ENCODE data around the gene CCSER2. TPM values are rescaled to one million over a fixed set of nuclear protein-coding genes. Genes with fewer than 3 reads are reported as not detected.
"Not testable (repeated sequence)": the region's sequence is repeated elsewhere in the genome, so short reads cannot be mapped to it uniquely, and the experiment has no call there.

The CCSER2 gene
- polyA plus RNA-seq, 1 donor (not counting 4 experiments of a cell fraction or from before 2014, with no cell fraction given): 26.7 TPM

DNA sequence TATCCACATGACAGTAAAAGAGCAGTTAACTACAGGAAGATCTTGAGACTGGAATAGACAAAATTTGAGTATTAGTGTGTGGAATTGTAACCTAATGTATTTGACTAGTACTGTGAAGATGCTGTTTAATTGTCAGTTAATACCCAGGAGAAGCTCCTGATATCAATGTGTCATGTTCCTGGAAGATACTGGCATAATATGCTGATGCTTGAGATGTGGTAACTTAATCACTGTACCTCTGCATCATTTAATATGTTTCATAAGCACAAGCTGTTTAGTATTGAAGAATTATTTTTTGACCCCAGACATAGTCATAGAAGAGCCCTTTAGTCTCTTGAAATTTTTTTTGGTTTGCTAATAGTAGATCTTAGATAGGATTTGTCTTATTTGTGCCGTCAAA is 15.4 kb downstream of the CCSER2 start:
- TF ChIP-seq CTCF (optimal IDR thresholded peaks at IDR 0.05 in 1 of 3, IDR thresholded peaks at IDR 0.05 in 1 of 3, conservative IDR thresholded peaks at IDR 0.05 in 1 of 3; ENCODE audit: extremely low read depth in 1 of 3, insufficient read depth in 2 of 3, low read length in 3 of 3) (no peak), EZH2 (IDR thresholded peaks at IDR 0.05; ENCODE audit: low read length) (no peak)
- H3K9me1 ChIP-seq (ENCODE audit: control insufficient read depth, extremely low read depth, insufficient read depth, low read length): no peaks in the 10 kb centered on the region
- H3K36me3 ChIP-seq (ENCODE audit: control insufficient read depth in 2 of 2, extremely low read depth in 1 of 2, insufficient read depth in 2 of 2, low read length in 2 of 2): no peaks in the 10 kb centered on the region
- no peak overlapping the region for H3K9ac ChIP-seq (ENCODE audit: control insufficient read depth, extremely low read depth, insufficient read depth, low read length)
- no peak overlapping the region for H2AFZ ChIP-seq (ENCODE audit: control insufficient read depth, low read length)
- H3K27ac ChIP-seq (ENCODE audit: control insufficient read depth, insufficient read depth, low read length): no peak overlapping the region
- DNase-seq (ENCODE audit: low read depth, low spot score): no peak
- H3K27me3 ChIP-seq (ENCODE audit: control insufficient read depth, extremely low read depth, insufficient read depth, low read length): no peaks in the 10 kb centered on the region
- dilution Hi-C loops (cut with MboI; ENCODE audit: extremely low pct_ligation_motif_present, low sequenced_read_pairs): no loop called here
- FAIRE-seq: no peak
- H3K4me1 ChIP-seq (ENCODE audit: control insufficient read depth, extremely low read depth, insufficient read depth, low read length): peaks cover 7% of the 10 kb centered on the region
- H3K79me2 ChIP-seq (ENCODE audit: control insufficient read depth, insufficient read depth, low read length): peaks cover 68% of the 10 kb centered on the region
- no peak overlapping the region for H3K4me2 ChIP-seq (ENCODE audit: control insufficient read depth, extremely low read depth, insufficient read depth, low read depth, low read length)
- no peak overlapping the region for H3K4me3 ChIP-seq (ENCODE audit: control insufficient read depth in 2 of 3, extremely low read depth in 1 of 3, insufficient read depth in 2 of 3, low read depth in 1 of 3, low read length in 3 of 3)
- no peaks in the 10 kb centered on the region for H3K9me3 ChIP-seq (ENCODE audit: control insufficient read depth, low read depth, low read length)
- peaks cover 5% of the 10 kb centered on the region for H4K20me1 ChIP-seq (ENCODE audit: control insufficient read depth, extremely low read depth, insufficient read depth, low read length)

GRCh38 chr10:84344526-84344925 is 16.1 kb downstream of the CCSER2 start:
- FAIRE-seq: no peak
- Histone ChIP-seq H3K9ac (ENCODE audit: control insufficient read depth, extremely low read depth, insufficient read depth, low read length) (no peak overlapping the region), H3K4me2 (ENCODE audit: control insufficient read depth, extremely low read depth, insufficient read depth, low read depth, low read length) (no peak overlapping the region), H4K20me1 (ENCODE audit: control insufficient read depth, extremely low read depth, insufficient read depth, low read length) (peaks cover 5% of the 10 kb centered on the region), H3K79me2 (ENCODE audit: control insufficient read depth, insufficient read depth, low read length) (peaks cover 67% of the 10 kb centered on the region), H2AFZ (ENCODE audit: control insufficient read depth, low read length) (no peak overlapping the region), H3K9me3 (ENCODE audit: control insufficient read depth, low read depth, low read length) (no peaks in the 10 kb centered on the region), H3K9me1 (ENCODE audit: control insufficient read depth, extremely low read depth, insufficient read depth, low read length) (no peaks in the 10 kb centered on the region), H3K4me3 (ENCODE audit: control insufficient read depth in 2 of 3, extremely low read depth in 1 of 3, insufficient read depth in 2 of 3, low read depth in 1 of 3, low read length in 3 of 3) (no peak overlapping the region), H3K36me3 (ENCODE audit: control insufficient read depth in 2 of 2, extremely low read depth in 1 of 2, insufficient read depth in 2 of 2, low read length in 2 of 2) (no peaks in the 10 kb centered on the region), H3K27me3 (ENCODE audit: control insufficient read depth, extremely low read depth, insufficient read depth, low read length) (no peaks in the 10 kb centered on the region), H3K27ac (ENCODE audit: control insufficient read depth, insufficient read depth, low read length) (no peak overlapping the region), H3K4me1 (ENCODE audit: control insufficient read depth, extremely low read depth, insufficient read depth, low read length) (peaks cover 11% of the 10 kb centered on the region)
- TF ChIP-seq EZH2 (IDR thresholded peaks at IDR 0.05; ENCODE audit: low read length): no peak
- no peak for TF ChIP-seq CTCF (optimal IDR thresholded peaks at IDR 0.05 in 1 of 3, IDR thresholded peaks at IDR 0.05 in 1 of 3, conservative IDR thresholded peaks at IDR 0.05 in 1 of 3; ENCODE audit: extremely low read depth in 1 of 3, insufficient read depth in 2 of 3, low read length in 3 of 3)
- DNase-seq (ENCODE audit: low read depth, low spot score): no peak
- dilution Hi-C loops (cut with MboI; ENCODE audit: extremely low pct_ligation_motif_present, low sequenced_read_pairs): no loop called here

DNA sequence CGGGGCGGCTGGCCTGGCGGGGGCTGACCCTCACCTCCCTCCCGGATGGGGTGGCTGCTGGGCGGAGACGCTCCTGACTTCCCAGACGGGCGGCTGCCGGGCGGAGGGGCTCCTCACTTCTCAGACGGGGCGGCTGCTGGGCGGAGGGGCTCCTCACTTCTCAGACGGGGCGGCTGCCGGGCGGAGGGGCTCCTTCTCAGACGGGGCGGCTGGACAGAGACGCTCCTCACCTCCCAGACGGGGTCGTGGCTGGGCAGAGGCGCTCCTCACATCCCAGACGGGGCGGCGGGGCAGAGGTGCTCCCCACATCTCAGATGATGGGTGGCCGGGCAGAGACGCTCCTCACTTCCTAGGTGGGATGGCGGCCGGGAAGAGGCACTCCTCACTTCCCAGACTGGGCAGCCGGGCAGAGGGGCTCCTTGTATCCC is 19.2 kb downstream of the CCSER2 start:
- H3K9me3 ChIP-seq (ENCODE audit: control insufficient read depth, low read depth, low read length); H3K27me3 ChIP-seq (ENCODE audit: control insufficient read depth, extremely low read depth, insufficient read depth, low read length); H3K9me1 ChIP-seq (ENCODE audit: control insufficient read depth, extremely low read depth, insufficient read depth, low read length); dilution Hi-C loops (cut with MboI; ENCODE audit: extremely low pct_ligation_motif_present, low sequenced_read_pairs); H4K20me1 ChIP-seq (ENCODE audit: control insufficient read depth, extremely low read depth, insufficient read depth, low read length); FAIRE-seq; H2AFZ ChIP-seq (ENCODE audit: control insufficient read depth, low read length); H3K27ac ChIP-seq (ENCODE audit: control insufficient read depth, insufficient read depth, low read length); H3K4me3 ChIP-seq (ENCODE audit: control insufficient read depth in 2 of 3, extremely low read depth in 1 of 3, insufficient read depth in 2 of 3, low read depth in 1 of 3, low read length in 3 of 3); H3K9ac ChIP-seq (ENCODE audit: control insufficient read depth, extremely low read depth, insufficient read depth, low read length); DNase-seq (ENCODE audit: low read depth, low spot score); H3K4me2 ChIP-seq (ENCODE audit: control insufficient read depth, extremely low read depth, insufficient read depth, low read depth, low read length); H3K36me3 ChIP-seq (ENCODE audit: control insufficient read depth in 2 of 2, extremely low read depth in 1 of 2, insufficient read depth in 2 of 2, low read length in 2 of 2): not testable (repeated sequence)
- Histone ChIP-seq H3K79me2 (ENCODE audit: control insufficient read depth, insufficient read depth, low read length) (peaks cover 64% of the 10 kb centered on the region), H3K4me1 (ENCODE audit: control insufficient read depth, extremely low read depth, insufficient read depth, low read length) (peaks cover 11% of the 10 kb centered on the region)
